Suprapubic skin (tissue), 4 donors: ENCODE data around the gene ENDOG.

Experiments
- POLR2A ChIP-seq, 2 donors: fragments of 450-650 bp; IDR thresholded peaks; one replicate each; pipeline ENCODE4 v1.6.1; 2017; ENCODE audit warnings: antibody characterized with exemption in 2 of 2, mild to moderate bottlenecking in 2 of 2, moderate library complexity in 2 of 2
- POLR2AphosphoS5 ChIP-seq, 3 donors: sonication (generic); formaldehyde crosslinking; IDR thresholded peaks; one replicate each; pipeline ENCODE4 v1.6.1; 2017; ENCODE audit warnings: antibody characterized with exemption in 3 of 3
- TF ChIP-seq, protein P1 (sequence below), 2 donors: fragments of 200-600 bp in 1 of 2; fragments of 450-650 bp in 1 of 2; sonication (generic) in 1 of 2; IDR thresholded peaks; one replicate each; pipeline ENCODE4 v1.5.1; 2016 to 2019; ENCODE audit warnings: antibody characterized with exemption in 2 of 2, mild to moderate bottlenecking in 1 of 2, moderate library complexity in 1 of 2

DNA sequence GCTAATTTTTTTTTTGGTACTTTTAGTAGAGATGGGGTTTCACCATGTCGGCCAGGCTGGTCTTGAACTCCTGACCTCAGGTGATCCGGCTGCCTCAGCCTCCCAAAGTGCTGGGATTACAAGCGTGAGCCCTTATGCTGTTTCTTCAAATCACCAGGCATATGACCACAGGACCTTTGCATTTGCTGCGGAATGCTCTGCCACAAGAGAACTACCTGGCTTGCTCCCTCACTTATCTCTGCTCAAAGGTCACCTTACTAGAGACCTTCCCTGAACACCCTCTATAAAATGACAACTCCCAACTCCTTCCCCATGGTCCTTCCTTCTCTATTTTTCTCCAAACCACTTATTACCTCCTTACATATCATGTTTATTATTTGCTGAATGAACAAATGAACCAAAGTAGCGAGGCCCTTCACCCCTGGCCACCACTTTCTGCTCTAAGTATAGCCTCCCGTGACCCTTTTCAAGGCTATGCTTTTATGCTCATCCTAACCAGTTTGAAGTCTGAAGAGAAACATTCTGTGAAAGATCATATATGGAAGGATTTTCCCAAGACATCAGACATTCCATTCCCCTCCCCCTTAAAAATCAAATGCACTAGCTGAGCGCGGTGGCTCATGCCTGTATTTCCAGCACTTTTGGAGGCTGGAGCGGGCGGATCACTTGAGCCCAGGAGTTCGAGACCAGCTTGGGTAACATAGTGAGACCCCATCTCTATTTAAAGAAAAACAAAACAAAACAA, 47.8 kb upstream of the ENDOG start:
- TF ChIP-seq, protein P1, sequence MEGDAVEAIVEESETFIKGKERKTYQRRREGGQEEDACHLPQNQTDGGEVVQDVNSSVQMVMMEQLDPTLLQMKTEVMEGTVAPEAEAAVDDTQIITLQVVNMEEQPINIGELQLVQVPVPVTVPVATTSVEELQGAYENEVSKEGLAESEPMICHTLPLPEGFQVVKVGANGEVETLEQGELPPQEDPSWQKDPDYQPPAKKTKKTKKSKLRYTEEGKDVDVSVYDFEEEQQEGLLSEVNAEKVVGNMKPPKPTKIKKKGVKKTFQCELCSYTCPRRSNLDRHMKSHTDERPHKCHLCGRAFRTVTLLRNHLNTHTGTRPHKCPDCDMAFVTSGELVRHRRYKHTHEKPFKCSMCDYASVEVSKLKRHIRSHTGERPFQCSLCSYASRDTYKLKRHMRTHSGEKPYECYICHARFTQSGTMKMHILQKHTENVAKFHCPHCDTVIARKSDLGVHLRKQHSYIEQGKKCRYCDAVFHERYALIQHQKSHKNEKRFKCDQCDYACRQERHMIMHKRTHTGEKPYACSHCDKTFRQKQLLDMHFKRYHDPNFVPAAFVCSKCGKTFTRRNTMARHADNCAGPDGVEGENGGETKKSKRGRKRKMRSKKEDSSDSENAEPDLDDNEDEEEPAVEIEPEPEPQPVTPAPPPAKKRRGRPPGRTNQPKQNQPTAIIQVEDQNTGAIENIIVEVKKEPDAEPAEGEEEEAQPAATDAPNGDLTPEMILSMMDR (IDR thresholded peaks at IDR 0.05): no peak
- TF ChIP-seq POLR2A (IDR thresholded peaks at IDR 0.05) (no peak), POLR2AphosphoS5 (IDR thresholded peaks at IDR 0.05) (no peak)
